Suprapubic skin (tissue), 4 donors: Measurements from ENCODE around the gene INF2.

Experiments
- EP300 ChIP-seq: sonication (generic); formaldehyde crosslinking; IDR thresholded peaks from one replicate; pipeline ENCODE4 v1.6.1; 2017; ENCODE audit warnings: antibody characterized with exemption
- POLR2A ChIP-seq, 2 donors: fragments of 450-650 bp; IDR thresholded peaks; one replicate each; pipeline ENCODE4 v1.6.1; 2017; ENCODE audit warnings: antibody characterized with exemption in 2 of 2, mild to moderate bottlenecking in 2 of 2, moderate library complexity in 2 of 2
- POLR2AphosphoS5 ChIP-seq, 3 donors: sonication (generic); formaldehyde crosslinking; IDR thresholded peaks; one replicate each; pipeline ENCODE4 v1.6.1; 2017; ENCODE audit warnings: antibody characterized with exemption in 3 of 3
- TF ChIP-seq, protein P1 (sequence below), 2 donors: fragments of 200-600 bp in 1 of 2; fragments of 450-650 bp in 1 of 2; sonication (generic) in 1 of 2; IDR thresholded peaks; one replicate each; pipeline ENCODE4 v1.5.1; 2016 to 2019; ENCODE audit warnings: antibody characterized with exemption in 2 of 2, mild to moderate bottlenecking in 1 of 2, moderate library complexity in 1 of 2

DNA sequence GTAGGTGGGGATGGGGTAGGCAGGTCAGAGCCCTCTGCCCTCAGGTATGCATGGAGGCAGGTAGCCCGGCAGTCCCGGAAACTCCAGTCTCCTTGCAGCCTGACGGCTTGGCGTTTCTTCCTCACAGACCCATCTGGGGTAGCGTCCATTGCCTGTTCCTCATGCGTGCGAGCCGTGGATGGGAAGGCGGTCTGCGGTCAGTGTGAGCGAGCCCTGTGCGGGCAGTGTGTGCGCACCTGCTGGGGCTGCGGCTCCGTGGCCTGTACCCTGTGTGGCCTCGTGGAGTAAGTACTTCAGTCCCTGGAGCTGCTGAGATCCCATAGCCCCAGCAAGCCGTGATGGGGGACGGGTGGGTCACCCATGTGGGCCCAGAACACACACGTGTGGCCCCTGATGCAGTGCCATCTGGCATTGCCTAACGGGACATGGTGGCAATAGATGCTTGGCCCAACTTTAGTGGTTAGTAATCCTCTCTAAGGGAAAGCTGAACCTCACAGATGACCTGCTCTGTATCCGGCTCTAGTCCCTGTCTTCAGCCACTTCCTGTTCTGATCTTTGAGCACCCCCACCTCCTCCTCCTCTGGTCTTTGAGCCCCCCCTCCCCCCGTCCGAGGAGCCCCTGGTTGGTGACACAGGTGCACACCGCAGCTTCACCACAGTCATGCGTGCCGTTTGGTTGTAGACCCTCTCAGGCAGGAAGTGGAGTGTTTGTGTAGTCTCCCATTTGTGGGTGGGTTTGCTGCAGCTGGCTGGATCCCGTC, 67.2 kb downstream of the INF2 start:
- TF ChIP-seq, protein P1, sequence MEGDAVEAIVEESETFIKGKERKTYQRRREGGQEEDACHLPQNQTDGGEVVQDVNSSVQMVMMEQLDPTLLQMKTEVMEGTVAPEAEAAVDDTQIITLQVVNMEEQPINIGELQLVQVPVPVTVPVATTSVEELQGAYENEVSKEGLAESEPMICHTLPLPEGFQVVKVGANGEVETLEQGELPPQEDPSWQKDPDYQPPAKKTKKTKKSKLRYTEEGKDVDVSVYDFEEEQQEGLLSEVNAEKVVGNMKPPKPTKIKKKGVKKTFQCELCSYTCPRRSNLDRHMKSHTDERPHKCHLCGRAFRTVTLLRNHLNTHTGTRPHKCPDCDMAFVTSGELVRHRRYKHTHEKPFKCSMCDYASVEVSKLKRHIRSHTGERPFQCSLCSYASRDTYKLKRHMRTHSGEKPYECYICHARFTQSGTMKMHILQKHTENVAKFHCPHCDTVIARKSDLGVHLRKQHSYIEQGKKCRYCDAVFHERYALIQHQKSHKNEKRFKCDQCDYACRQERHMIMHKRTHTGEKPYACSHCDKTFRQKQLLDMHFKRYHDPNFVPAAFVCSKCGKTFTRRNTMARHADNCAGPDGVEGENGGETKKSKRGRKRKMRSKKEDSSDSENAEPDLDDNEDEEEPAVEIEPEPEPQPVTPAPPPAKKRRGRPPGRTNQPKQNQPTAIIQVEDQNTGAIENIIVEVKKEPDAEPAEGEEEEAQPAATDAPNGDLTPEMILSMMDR (IDR thresholded peaks at IDR 0.05), result no peak
- TF ChIP-seq POLR2AphosphoS5 (IDR thresholded peaks at IDR 0.05), result no peak
- TF ChIP-seq POLR2A (IDR thresholded peaks at IDR 0.05), result no peak
- no peak for TF ChIP-seq EP300
